ENCODE measurements around the gene PSAP. TPM values are rescaled to one million over a fixed set of nuclear protein-coding genes. Genes with fewer than 3 reads are reported as not detected.

The PSAP gene
- polyA plus RNA-seq, 3 donors from 2014 or later = 690 to 1,091 (median 798) TPM

- peak overlapping the region; percentile 91 to 94 (median 92) for H3K4me3 Mint-ChIP-seq
- H3K4me1 Mint-ChIP-seq = peaks cover 89 to 91% of the 10 kb centered on the region in 2 donors
- H3K9me3 Mint-ChIP-seq = no peaks in the 10 kb centered on the region
- peaks cover 0 to 10% (median 6%) of the 10 kb centered on the region in 3 donors for H3K36me3 Mint-ChIP-seq
- DNase-seq = peak in 1 of 3 donors; percentile 40
- H3K27ac Mint-ChIP-seq = peak overlapping the region; percentile 95 to 100 (median 98)
- H3K27me3 Mint-ChIP-seq (ENCODE audit: low read depth in 3 of 3) = peaks cover 0 to 13% (median 9%) of the 10 kb centered on the region in 3 donors
These were observed 81.7 kb downstream of the PSAP start for GRCh38 chr10:71769279-71769823.

GRCh38 chr10:71767420-71768035, 83.5 kb downstream of the PSAP start:
- peaks cover 0 to 18% (median 6%) of the 10 kb centered on the region in 3 donors for H3K36me3 Mint-ChIP-seq
- peak overlapping the region; percentile 95 to 100 (median 98) for H3K27ac Mint-ChIP-seq
- H3K4me1 Mint-ChIP-seq = peaks cover 95 to 100% of the 10 kb centered on the region in 2 donors
- peaks cover 0 to 13% (median 5%) of the 10 kb centered on the region in 3 donors for H3K27me3 Mint-ChIP-seq (ENCODE audit: low read depth in 3 of 3)
- DNase-seq = no peak
- H3K4me3 Mint-ChIP-seq = peak overlapping the region; percentile 81 to 94 (median 92)
- no peaks in the 10 kb centered on the region for H3K9me3 Mint-ChIP-seq

- Mint-ChIP-seq H3K36me3 (peaks cover 0 to 18% (median 6%) of the 10 kb centered on the region in 3 donors), H3K27ac (peak overlapping the region; percentile 95 to 100 (median 98)), H3K4me1 (peaks cover 95 to 100% of the 10 kb centered on the region in 2 donors), H3K27me3 (ENCODE audit: low read depth in 3 of 3) (peaks cover 0 to 13% (median 5%) of the 10 kb centered on the region in 3 donors), H3K9me3 (no peaks in the 10 kb centered on the region), H3K4me3 (peak overlapping the region; percentile 75 to 92 (median 88))
- DNase-seq = peak; percentile 69 to 77 (median 77)
These were observed 84.2 kb downstream of the PSAP start for GRCh38 chr10:71766717-71767419.

Other genes starting within 250 kb of the PSAP start
- under 1 TPM in 2 of 3 donors, not detected in 1; 0.09 to 0.11 TPM for gene C10orf105, start 131.5 kb downstream of the PSAP start, polyA plus RNA-seq
- 100 to 1,000 TPM; 183 to 376 (median 274) TPM for gene VSIR, start 77.7 kb downstream of the PSAP start, polyA plus RNA-seq
- not detected for gene CHST3, start 113.1 kb upstream of the PSAP start, polyA plus RNA-seq
- 10 to 100 TPM; 58.8 to 86.0 (median 69.0) TPM for gene SPOCK2, start 237.3 kb upstream of the PSAP start, polyA plus RNA-seq